Gastrocnemius medialis (tissue), 4 donors: ENCODE results near the gene MAML1.

ENCODE experiments used
- CTCF ChIP-seq, 5 experiments: fragments of 450-650 bp in 3 of 5; fragments of 200-600 bp in 2 of 5; sonication (generic) in 2 of 5; IDR thresholded peaks in 4 of 5; conservative IDR thresholded peaks in 1 of 5; 1 replicate in 4 of 5; 2 replicates in 1 of 5; pipeline ENCODE4 v1.5.1; 2016 to 2019; ENCODE audit warnings: antibody characterized with exemption in 5 of 5, mild to moderate bottlenecking in 3 of 5, moderate library complexity in 3 of 5
- POLR2A ChIP-seq, 2 donors: fragments of 450-650 bp; IDR thresholded peaks; one replicate each; pipeline ENCODE4 v1.6.1; 2017; ENCODE audit warnings: antibody characterized with exemption in 2 of 2, mild to moderate bottlenecking in 2 of 2, moderate library complexity in 2 of 2

GRCh38 chr5:179759581-179760551 is 27.2 kb downstream of the MAML1 start:
- no peak for TF ChIP-seq POLR2A (IDR thresholded peaks at IDR 0.05)
- no peak for TF ChIP-seq CTCF (IDR thresholded peaks at IDR 0.05 in 4 of 5, conservative IDR thresholded peaks at IDR 0.05 in 1 of 5)
